Lower leg skin (tissue), 4 donors: ENCODE data around the gene UNC13C. TPM values are rescaled to one million over a fixed set of nuclear protein-coding genes. Genes with fewer than 3 reads are reported as not detected.

Experiments used
- DNase-seq, 2 donors: peaks; one replicate each; pipeline ENCODE4 v3.0.0-alpha.2; 2019; ENCODE audit warnings: low spot score in 2 of 2
- H3K4me3 ChIP-seq: fragments of 200-600 bp; sonication (generic); 2 replicates; pipeline ENCODE4 v1.5.1; 2017; ENCODE audit warnings: mild to moderate bottlenecking, low read depth; ENCODE audit not compliant: poor library complexity, severe bottlenecking
- POLR2A ChIP-seq, 2 donors: fragments of 450-650 bp; IDR thresholded peaks; one replicate each; pipeline ENCODE4 v1.6.1; 2016 to 2017; ENCODE audit warnings: antibody characterized with exemption in 2 of 2, mild to moderate bottlenecking in 1 of 2, moderate library complexity in 1 of 2
- whole genome bisulfite sequencing, 2 donors: methylation state at CpG; one replicate each; pipeline ENCODE4 v1.1.5; 2018; 5-methylcytosine and 5-hydroxymethylcytosine counted together
- intact Hi-C: fragments of 100-400 bp; cut with DNase I; formaldehyde crosslinking; loops from one replicate; pipeline ENCODE4 v1.15.0; 2023; ENCODE audit warnings: low total_unique reads
- total RNA-seq, 4 donors: library from RNA; depleted of rRNA; stranded (reverse); fragments of >200 nt; gene quantifications; one replicate each; pipeline ENCODE4 v1.1.0, GENCODE V29; 2016
- TF ChIP-seq, protein P1 (sequence below), 3 donors: fragments of 450-650 bp; IDR thresholded peaks; one replicate each; pipeline ENCODE4 v1.5.1; 2016; ENCODE audit warnings: antibody characterized with exemption in 3 of 3, mild to moderate bottlenecking in 3 of 3, moderate library complexity in 2 of 3

UNC13C gene
- total RNA-seq, 4 donors from 2014 or later, result 0.08 to 0.84 (median 0.18) TPM

DNA sequence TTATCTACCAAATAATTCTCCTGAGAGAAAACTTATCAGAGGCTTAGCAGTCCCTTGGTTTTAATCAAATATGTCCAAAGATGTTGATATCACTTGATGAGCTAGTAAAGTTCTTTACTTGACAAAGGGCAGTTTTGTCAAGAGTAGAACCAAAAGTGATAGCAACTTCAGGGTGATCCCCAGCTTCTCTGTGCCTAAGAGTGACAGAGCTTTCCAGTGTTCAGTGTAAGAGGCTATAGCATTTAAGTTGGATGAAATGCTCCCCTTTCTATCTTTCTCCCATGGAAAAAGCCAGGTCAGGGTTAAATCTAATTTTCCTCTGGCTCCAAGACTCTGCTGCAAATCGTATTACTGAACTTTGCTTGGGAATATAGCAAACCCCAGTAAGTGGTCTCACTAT lies 120.8 kb downstream of the UNC13C start:
- TF ChIP-seq, protein P1, sequence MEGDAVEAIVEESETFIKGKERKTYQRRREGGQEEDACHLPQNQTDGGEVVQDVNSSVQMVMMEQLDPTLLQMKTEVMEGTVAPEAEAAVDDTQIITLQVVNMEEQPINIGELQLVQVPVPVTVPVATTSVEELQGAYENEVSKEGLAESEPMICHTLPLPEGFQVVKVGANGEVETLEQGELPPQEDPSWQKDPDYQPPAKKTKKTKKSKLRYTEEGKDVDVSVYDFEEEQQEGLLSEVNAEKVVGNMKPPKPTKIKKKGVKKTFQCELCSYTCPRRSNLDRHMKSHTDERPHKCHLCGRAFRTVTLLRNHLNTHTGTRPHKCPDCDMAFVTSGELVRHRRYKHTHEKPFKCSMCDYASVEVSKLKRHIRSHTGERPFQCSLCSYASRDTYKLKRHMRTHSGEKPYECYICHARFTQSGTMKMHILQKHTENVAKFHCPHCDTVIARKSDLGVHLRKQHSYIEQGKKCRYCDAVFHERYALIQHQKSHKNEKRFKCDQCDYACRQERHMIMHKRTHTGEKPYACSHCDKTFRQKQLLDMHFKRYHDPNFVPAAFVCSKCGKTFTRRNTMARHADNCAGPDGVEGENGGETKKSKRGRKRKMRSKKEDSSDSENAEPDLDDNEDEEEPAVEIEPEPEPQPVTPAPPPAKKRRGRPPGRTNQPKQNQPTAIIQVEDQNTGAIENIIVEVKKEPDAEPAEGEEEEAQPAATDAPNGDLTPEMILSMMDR (IDR thresholded peaks at IDR 0.05), result no peak
- no peak for TF ChIP-seq POLR2A (IDR thresholded peaks at IDR 0.05)
- WGBS, 2 donors, result 45 to 58% methylated on average over 1 of the region's 1 CpG
- DNase-seq, result no peak
- intact Hi-C loops, result no loop called here
- no peak overlapping the region for H3K4me3 ChIP-seq

DNA sequence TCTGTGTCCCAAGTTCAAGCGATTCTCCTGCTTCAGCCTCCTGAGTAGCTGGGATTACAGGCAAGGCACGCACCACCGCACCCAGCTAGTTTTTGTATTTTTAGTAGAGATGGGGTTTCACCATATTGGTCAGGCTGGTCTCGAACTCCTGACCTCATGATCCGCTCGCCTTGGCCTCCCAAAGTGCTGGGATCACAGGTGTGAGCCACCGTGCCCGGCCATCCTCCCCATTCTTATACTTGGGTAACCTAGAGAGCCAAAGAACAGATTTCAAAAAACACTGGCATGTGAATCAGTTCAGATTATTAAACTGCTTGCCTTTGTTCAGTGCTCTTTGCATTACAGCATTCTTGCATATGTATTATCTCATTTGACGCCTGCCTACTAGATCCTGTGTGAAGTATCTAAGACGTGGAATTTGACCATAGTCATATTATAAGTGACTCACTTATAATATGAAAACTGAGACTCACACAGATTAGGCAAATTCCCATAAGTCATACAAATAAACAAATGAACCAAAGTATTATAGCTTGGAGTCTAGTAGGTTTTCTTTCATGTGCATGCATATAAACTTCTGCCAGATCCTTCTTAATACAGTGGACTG lies 123.5 kb downstream of the UNC13C start:
- 83 to 85% methylated on average over 10 of the region's 10 CpGs for WGBS, 2 donors
- H3K4me3 ChIP-seq, result no peak overlapping the region
- no peak for DNase-seq
- TF ChIP-seq, protein P1 (IDR thresholded peaks at IDR 0.05), result no peak
- no peak for TF ChIP-seq POLR2A (IDR thresholded peaks at IDR 0.05)
- intact Hi-C loops, result loop anchor here (1.0 kb wide), 1 partner anchor 29 kb away; no protein-coding TSS in a partner anchor

DNA sequence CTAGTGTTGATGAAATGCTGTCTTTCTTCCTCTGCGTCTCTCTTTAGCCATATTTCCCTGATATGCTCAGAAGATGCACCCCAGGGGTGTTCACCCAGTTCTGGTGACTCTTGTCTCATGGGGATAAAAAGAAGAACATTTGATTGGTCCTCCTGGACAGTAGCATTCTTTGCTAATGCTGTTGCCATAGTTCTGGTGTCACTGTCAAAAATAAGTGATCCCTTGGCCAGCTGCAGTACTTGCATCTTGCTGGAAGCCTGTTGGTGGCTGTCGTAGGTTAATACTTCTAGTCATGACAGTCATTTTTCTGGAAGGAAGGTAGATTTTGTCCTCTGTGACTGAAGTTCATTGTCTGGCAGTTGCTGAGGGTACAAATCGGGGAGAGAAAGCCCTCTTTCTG lies 124.5 kb downstream of the UNC13C start:
- DNase-seq, result no peak
- no peak overlapping the region for H3K4me3 ChIP-seq
- intact Hi-C loops, result no loop called here
- TF ChIP-seq POLR2A (IDR thresholded peaks at IDR 0.05), result no peak
- TF ChIP-seq, protein P1 (IDR thresholded peaks at IDR 0.05), result no peak
- 64 to 72% methylated on average over 3 of the region's 3 CpGs for WGBS, 2 donors

DNA sequence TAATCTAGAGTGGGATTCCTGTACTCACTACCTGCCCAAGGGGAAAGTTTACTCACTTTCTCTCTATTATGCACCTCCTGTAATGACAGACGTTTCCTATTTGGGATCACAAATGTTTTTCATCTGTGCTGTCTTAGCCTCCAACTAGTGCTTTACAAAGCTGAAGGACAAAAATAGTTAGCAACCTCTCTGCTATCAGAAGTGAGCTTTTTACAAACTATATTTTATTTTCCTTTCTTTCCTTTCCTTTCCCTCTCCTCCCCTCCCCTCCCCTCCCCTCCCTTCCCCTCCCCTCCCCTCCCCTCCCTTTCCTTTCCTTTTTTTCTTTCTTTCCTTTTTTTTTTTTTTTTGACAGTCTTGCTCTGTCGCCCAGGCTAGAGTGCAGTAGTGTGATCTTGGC lies 130.8 kb downstream of the UNC13C start:
- no peak for TF ChIP-seq POLR2A (IDR thresholded peaks at IDR 0.05)
- TF ChIP-seq, protein P1 (IDR thresholded peaks at IDR 0.05), result no peak
- no peak for DNase-seq
- 58 to 64% methylated on average over 2 of the region's 2 CpGs for WGBS, 2 donors
- H3K4me3 ChIP-seq, result no peak overlapping the region
- intact Hi-C loops, result no loop called here

DNA sequence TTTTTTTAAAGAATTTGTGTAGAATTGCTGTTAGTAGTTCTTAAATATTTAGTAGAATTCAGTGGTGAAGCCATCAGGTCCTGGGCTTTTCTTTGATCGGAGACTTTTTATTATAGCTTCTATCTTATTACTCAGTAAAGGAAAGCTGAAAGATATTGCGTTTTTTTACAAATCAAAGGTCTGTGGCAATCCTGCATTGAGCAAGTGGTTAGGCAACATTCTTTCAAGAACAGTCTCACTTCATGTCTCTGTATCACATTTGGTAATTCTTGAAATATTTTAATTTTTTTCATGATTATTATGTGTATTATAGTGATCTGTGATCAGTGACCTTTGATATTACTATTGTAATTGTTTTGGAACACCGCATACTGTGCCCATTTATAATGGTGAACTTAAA lies 140.8 kb downstream of the UNC13C start:
- no peak overlapping the region for H3K4me3 ChIP-seq
- no peak for DNase-seq
- no peak for TF ChIP-seq POLR2A (IDR thresholded peaks at IDR 0.05)
- TF ChIP-seq, protein P1 (IDR thresholded peaks at IDR 0.05), result no peak
- 65 to 70% methylated on average over 3 of the region's 3 CpGs for WGBS, 2 donors
- intact Hi-C loops, result no loop called here

DNA sequence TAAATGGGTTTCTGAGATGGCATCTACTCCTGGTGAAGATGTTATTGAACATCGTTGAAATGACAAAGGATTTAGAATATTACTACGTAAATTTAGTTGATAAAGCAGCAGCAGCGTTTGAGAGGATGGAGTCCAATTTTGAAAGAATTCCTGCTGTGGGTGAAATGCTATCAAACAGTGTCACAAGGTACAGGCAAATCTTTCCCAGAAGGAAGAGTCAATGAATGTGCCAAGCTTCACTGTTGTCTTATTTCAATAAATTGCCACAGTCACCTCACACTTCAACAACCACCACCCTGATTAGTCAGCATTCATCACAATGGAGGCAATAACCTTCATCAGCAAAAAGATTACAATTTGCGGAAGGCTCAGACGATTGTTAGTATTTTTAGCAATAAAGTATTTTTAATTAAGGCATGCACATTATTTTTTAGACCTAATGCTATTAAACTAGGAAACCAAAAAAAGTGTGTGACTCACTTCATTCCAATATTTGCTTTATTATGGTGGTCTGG lies 142.8 kb downstream of the UNC13C start:
- no peak for DNase-seq
- WGBS, 2 donors, result 87 to 93% methylated on average over 5 of the region's 5 CpGs
- no peak overlapping the region for H3K4me3 ChIP-seq
- intact Hi-C loops, result no loop called here
- TF ChIP-seq, protein P1 (IDR thresholded peaks at IDR 0.05), result no peak
- TF ChIP-seq POLR2A (IDR thresholded peaks at IDR 0.05), result no peak
